ENCODE results near the gene EMX2. TPM values are rescaled to one million over a fixed set of nuclear protein-coding genes. Genes with fewer than 3 reads are reported as not detected.

EMX2 gene
- total RNA-seq, 1 donor from 2014 or later: not detected

DNA sequence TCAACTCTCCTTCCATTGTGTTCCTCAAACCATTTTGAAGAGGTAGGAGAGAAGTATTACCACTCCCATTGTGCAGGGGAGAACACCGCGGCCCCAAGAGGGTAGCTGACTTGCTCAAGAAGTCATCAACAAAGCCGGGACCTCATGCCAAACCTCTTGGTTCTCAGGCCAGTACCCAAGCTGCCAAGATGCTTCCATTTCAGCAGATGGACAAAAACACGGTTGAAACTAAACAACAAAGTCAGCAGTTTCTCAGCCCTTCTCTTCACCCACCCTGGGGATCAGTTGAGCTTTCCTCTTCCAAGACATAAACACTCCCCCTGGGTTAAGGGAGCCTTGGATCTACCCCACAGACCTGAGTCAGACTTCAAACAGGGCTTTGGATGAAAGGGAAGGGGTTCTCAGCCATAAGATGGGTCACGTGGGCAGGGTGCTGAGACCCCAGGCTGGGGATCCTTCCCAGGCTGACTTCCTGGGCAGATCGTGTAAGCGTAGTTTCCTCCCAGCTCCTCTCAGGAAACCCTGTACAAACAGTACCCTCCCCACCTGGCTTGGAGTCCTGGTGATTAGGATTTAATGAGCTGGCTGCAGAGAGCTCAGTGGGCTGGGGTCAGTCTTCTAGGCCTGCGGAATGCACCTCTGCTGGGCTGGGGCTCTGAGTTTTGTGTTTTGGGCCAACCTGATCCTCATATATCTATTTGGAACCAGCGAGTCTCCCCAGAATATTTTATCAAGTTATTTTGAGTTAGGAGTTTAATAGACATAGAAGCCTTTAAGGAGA, 27.3 kb downstream of the EMX2 start:
- no peak for TF ChIP-seq CTCF (IDR thresholded peaks at IDR 0.05; ENCODE audit: unreplicated experiment)
- Mint-ChIP-seq H3K36me3 (ENCODE audit: low read depth, unreplicated experiment) (no peaks in the 10 kb centered on the region), H3K4me1 (ENCODE audit: unreplicated experiment) (peaks cover 11% of the 10 kb centered on the region), H3K4me3 (ENCODE audit: unreplicated experiment) (no peak overlapping the region), H3K9me3 (ENCODE audit: unreplicated experiment) (no peaks in the 10 kb centered on the region), H3K27ac (ENCODE audit: unreplicated experiment) (no peak overlapping the region), H3K27me3 (ENCODE audit: unreplicated experiment) (peaks cover 12% of the 10 kb centered on the region)
- DNase-seq (ENCODE audit: low spot score): no peak

DNA sequence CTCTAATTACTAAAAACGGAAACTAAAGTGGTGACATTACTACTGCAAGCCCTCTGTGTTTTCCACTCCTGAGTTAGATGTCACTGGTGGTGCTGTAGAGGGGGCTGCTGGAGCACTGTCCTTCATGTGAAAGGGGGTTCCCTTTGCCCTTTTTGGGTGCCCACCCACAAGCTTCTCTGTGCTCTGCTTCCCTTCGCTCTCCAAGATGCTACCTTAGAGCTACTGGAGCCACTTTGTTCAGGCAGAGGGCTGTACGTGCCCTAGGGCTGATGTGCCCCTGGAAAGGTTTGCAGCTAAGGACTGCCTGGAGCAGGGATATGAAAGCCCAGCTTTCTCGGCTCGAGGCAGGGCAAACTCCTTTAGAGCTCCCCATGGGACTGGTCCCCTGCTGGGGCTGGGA, 28.3 kb downstream of the EMX2 start:
- DNase-seq (ENCODE audit: low spot score): no peak
- no peaks in the 10 kb centered on the region for H3K36me3 Mint-ChIP-seq (ENCODE audit: low read depth, unreplicated experiment)
- no peak overlapping the region for H3K27ac Mint-ChIP-seq (ENCODE audit: unreplicated experiment)
- TF ChIP-seq CTCF (IDR thresholded peaks at IDR 0.05; ENCODE audit: unreplicated experiment): no peak
- H3K4me3 Mint-ChIP-seq (ENCODE audit: unreplicated experiment): no peak overlapping the region
- no peaks in the 10 kb centered on the region for H3K9me3 Mint-ChIP-seq (ENCODE audit: unreplicated experiment)
- H3K4me1 Mint-ChIP-seq (ENCODE audit: unreplicated experiment): peaks cover 11% of the 10 kb centered on the region
- H3K27me3 Mint-ChIP-seq (ENCODE audit: unreplicated experiment): peaks cover 12% of the 10 kb centered on the region

GRCh38 chr10:117574498-117575146, 32.1 kb downstream of the EMX2 start:
- Mint-ChIP-seq H3K4me1 (ENCODE audit: unreplicated experiment) (peaks cover 15% of the 10 kb centered on the region), H3K27ac (ENCODE audit: unreplicated experiment) (no peak overlapping the region), H3K4me3 (ENCODE audit: unreplicated experiment) (no peak overlapping the region), H3K36me3 (ENCODE audit: low read depth, unreplicated experiment) (no peaks in the 10 kb centered on the region), H3K9me3 (ENCODE audit: unreplicated experiment) (no peaks in the 10 kb centered on the region), H3K27me3 (ENCODE audit: unreplicated experiment) (peaks cover 8% of the 10 kb centered on the region)
- TF ChIP-seq CTCF (IDR thresholded peaks at IDR 0.05; ENCODE audit: unreplicated experiment): no peak
- no peak for DNase-seq (ENCODE audit: low spot score)

GRCh38 chr10:117578490-117578889, 35.9 kb downstream of the EMX2 start:
- Mint-ChIP-seq H3K4me1 (ENCODE audit: unreplicated experiment) (peaks cover 6% of the 10 kb centered on the region), H3K4me3 (ENCODE audit: unreplicated experiment) (no peak overlapping the region), H3K27me3 (ENCODE audit: unreplicated experiment) (peaks cover 3% of the 10 kb centered on the region), H3K9me3 (ENCODE audit: unreplicated experiment) (no peaks in the 10 kb centered on the region), H3K27ac (ENCODE audit: unreplicated experiment) (no peak overlapping the region), H3K36me3 (ENCODE audit: low read depth, unreplicated experiment) (no peaks in the 10 kb centered on the region)
- TF ChIP-seq CTCF (IDR thresholded peaks at IDR 0.05; ENCODE audit: unreplicated experiment): no peak
- DNase-seq (ENCODE audit: low spot score): no peak

GRCh38 chr10:117578999-117579590, 36.5 kb downstream of the EMX2 start:
- Mint-ChIP-seq H3K27me3 (ENCODE audit: unreplicated experiment) (peaks cover 3% of the 10 kb centered on the region), H3K4me1 (ENCODE audit: unreplicated experiment) (peaks cover 6% of the 10 kb centered on the region), H3K9me3 (ENCODE audit: unreplicated experiment) (no peaks in the 10 kb centered on the region), H3K27ac (ENCODE audit: unreplicated experiment) (no peak overlapping the region), H3K4me3 (ENCODE audit: unreplicated experiment) (no peak overlapping the region), H3K36me3 (ENCODE audit: low read depth, unreplicated experiment) (no peaks in the 10 kb centered on the region)
- no peak for TF ChIP-seq CTCF (IDR thresholded peaks at IDR 0.05; ENCODE audit: unreplicated experiment)
- no peak for DNase-seq (ENCODE audit: low spot score)
